CD14-positive monocyte (primary cell): ENCODE results near the gene POLD3. TPM values are rescaled to one million over a fixed set of nuclear protein-coding genes. Genes with fewer than 3 reads are reported as not detected.

ENCODE experiments used
- DNase-seq, 3 donors: peaks; one replicate each; pipeline ENCODE4 v3.0.0-alpha.2; 2011 to 2022
- H2AFZ ChIP-seq: 2 replicates; pipeline ENCODE4 v1.6.0; 2012; ENCODE audit warnings: mild to moderate bottlenecking, low read depth, low read length, inconsistent platforms; ENCODE audit not compliant: insufficient read depth, poor library complexity, severe bottlenecking
- H3K27ac ChIP-seq, 2 donors: 1 replicate in 1 of 2; 2 replicates in 1 of 2; pipeline ENCODE4 v1.5.1; 2012 to 2013; ENCODE audit warnings: low read length in 2 of 2, control low read depth in 1 of 2, inconsistent platforms in 1 of 2, low read depth in 1 of 2, mild to moderate bottlenecking in 1 of 2
- H3K27me3 ChIP-seq, 2 donors: one replicate each; pipeline versions ENCODE4 v1.6.0 to v1.6.1; 2011 to 2013; ENCODE audit warnings: low read length in 2 of 2; ENCODE audit not compliant: control insufficient read depth in 2 of 2, insufficient read depth in 2 of 2
- H3K36me3 ChIP-seq, 2 donors: replicated peaks in 1 of 2; 1 replicate in 1 of 2; 2 replicates in 1 of 2; pipeline versions ENCODE4 v1.5.1 to v1.6.1; 2012 to 2013; ENCODE audit warnings: low read length in 2 of 2, control low read depth in 1 of 2, inconsistent platforms in 1 of 2, mild to moderate bottlenecking in 1 of 2; ENCODE audit not compliant: insufficient read depth in 2 of 2, control insufficient read depth in 1 of 2
- H3K4me1 ChIP-seq, 2 donors: 1 replicate in 1 of 2; 2 replicates in 1 of 2; pipeline versions ENCODE4 v1.5.1 to v1.6.1; 2012 to 2013; ENCODE audit warnings: low read length in 2 of 2, control low read depth in 1 of 2, inconsistent platforms in 1 of 2, mild to moderate bottlenecking in 1 of 2, moderate library complexity in 1 of 2; ENCODE audit not compliant: insufficient read depth in 2 of 2, control insufficient read depth in 1 of 2
- H3K4me2 ChIP-seq: replicated peaks from 2 replicates; pipeline ENCODE3; 2012; ENCODE audit warnings: low read length, moderate library complexity, mild to moderate bottlenecking; ENCODE audit not compliant: poor library complexity, severe bottlenecking; ENCODE audit errors: extremely low read depth
- H3K4me3 ChIP-seq, 3 experiments: fragments of 200-600 bp in 1 of 3; sonication (generic) in 1 of 3; replicated peaks in 1 of 3; 1 replicate in 2 of 3; 2 replicates in 1 of 3; pipeline ENCODE4 v1.5.1; 2011 to 2013; ENCODE audit warnings: low read length in 3 of 3, mild to moderate bottlenecking in 3 of 3, control low read depth in 2 of 3, low read depth in 2 of 3, inconsistent platforms in 1 of 3, moderate library complexity in 1 of 3
- H3K79me2 ChIP-seq: 2 replicates; pipeline ENCODE4 v1.6.0; 2012; ENCODE audit warnings: mild to moderate bottlenecking, control low read depth, inconsistent platforms, low read length, moderate library complexity; ENCODE audit not compliant: insufficient read depth
- H3K9ac ChIP-seq: 2 replicates; pipeline ENCODE4 v1.6.0; 2017; ENCODE audit warnings: low read length, mild to moderate bottlenecking; ENCODE audit not compliant: insufficient read depth, poor library complexity, severe bottlenecking
- H3K9me3 ChIP-seq, 2 donors: replicated peaks in 1 of 2; 1 replicate in 1 of 2; 2 replicates in 1 of 2; pipeline versions ENCODE4 v1.5.1 to v1.6.1; 2012 to 2013; ENCODE audit warnings: low read length in 2 of 2, control low read depth in 1 of 2; ENCODE audit not compliant: control insufficient read depth in 1 of 2, insufficient read depth in 1 of 2
- H4K20me1 ChIP-seq: 2 replicates; pipeline ENCODE4 v1.6.0; 2012; ENCODE audit warnings: mild to moderate bottlenecking, low read length, control low read depth, moderate library complexity; ENCODE audit not compliant: insufficient read depth
- H3K27ac Mint-ChIP-seq, 7 donors: one replicate each; pipeline ENCODE4 v1.8.0; 2020; ENCODE audit warnings: mild to moderate bottlenecking in 7 of 7, mixed read lengths in 7 of 7, moderate library complexity in 6 of 7, inconsistent platforms in 2 of 7
- H3K27me3 Mint-ChIP-seq, 3 donors: one replicate each; pipeline ENCODE4 v1.8.0; 2021 to 2022; ENCODE audit warnings: low read depth in 3 of 3, mild to moderate bottlenecking in 3 of 3, mixed read lengths in 3 of 3, moderate library complexity in 3 of 3, inconsistent platforms in 1 of 3
- H3K36me3 Mint-ChIP-seq, 2 donors: one replicate each; pipeline ENCODE4 v1.8.0; 2020; ENCODE audit warnings: mixed read lengths in 2 of 2, inconsistent platforms in 1 of 2, mild to moderate bottlenecking in 1 of 2
- H3K4me1 Mint-ChIP-seq: one replicate; pipeline ENCODE4 v1.8.0; 2020; ENCODE audit warnings: mild to moderate bottlenecking, mixed read lengths
- H3K4me3 Mint-ChIP-seq, 2 donors: one replicate each; pipeline ENCODE4 v1.8.0; 2020; ENCODE audit warnings: mild to moderate bottlenecking in 2 of 2, mixed read lengths in 2 of 2, moderate library complexity in 1 of 2
- H3K9me3 Mint-ChIP-seq, 7 donors: one replicate each; pipeline ENCODE4 v1.8.0; 2020 to 2022; ENCODE audit warnings: mixed read lengths in 7 of 7, mild to moderate bottlenecking in 6 of 7, moderate library complexity in 6 of 7, inconsistent platforms in 2 of 7
- CTCF ChIP-seq: fragments of 200-600 bp; IDR thresholded peaks from one replicate; pipeline ENCODE4 v1.8.0; 2022; ENCODE audit warnings: antibody characterized with exemption, mild to moderate bottlenecking
- WGBS: methylation state at CpG from one replicate; pipeline ENCODE4 v1.1.5; 2013; ENCODE audit warnings: missing lambda C conversion rate; ENCODE audit not compliant: insufficient coverage; 5-methylcytosine and 5-hydroxymethylcytosine counted together
- intact Hi-C, 2 donors: fragments of 100-400 bp; cut with micrococcal nuclease; formaldehyde crosslinking; loops; one replicate each; pipeline versions ENCODE4 v1.15.0 to v1.15.1; 2023
- polyA plus RNA-seq, 3 donors: library from polyadenylated mRNA; depleted of rRNA in 1 of 3; unstranded in 2 of 3; stranded (reverse) in 1 of 3; fragments of 300-500 nt in 2 of 3; fragments of >200 nt in 1 of 3; fragmentation: Illumina TruSeq in 2 of 3; gene quantifications; 1 replicate in 2 of 3; 2 replicates in 1 of 3; pipeline ENCODE4 v1.2.3, GENCODE V29; 2012 to 2021

The POLD3 gene
- polyA plus RNA-seq, 3 donors = 11.3 to 29.9 (median 26.2) TPM

GRCh38 chr11:74577624-74578396, 14.6 kb upstream of the POLD3 start:
- no peak overlapping the region for H3K4me3 ChIP-seq
- Mint-ChIP-seq H3K36me3 (no peaks in the 10 kb centered on the region), H3K9me3 (no peaks in the 10 kb centered on the region), H3K27ac (peak overlapping the region in 3 of 7 donors; percentile 9 to 32 (median 19)), H3K27me3 (peaks cover 3 to 8% (median 6%) of the 10 kb centered on the region in 3 donors), H3K4me3 (no peak overlapping the region), H3K4me1 (peaks cover 24% of the 10 kb centered on the region)
- intact Hi-C loops = loop anchor here (10.0 kb wide), 2 partner anchors 183 to 323 kb away; partner anchors contain the start of gene PGM2L1 (in 1 of the 2)
- 91% methylated on average over 2 of the region's 6 CpGs for WGBS
- H2AFZ ChIP-seq = no peak overlapping the region
- no peak for DNase-seq
- H3K9me3 ChIP-seq = no peaks in the 10 kb centered on the region
- H3K27me3 ChIP-seq = no peaks in the 10 kb centered on the region
- H3K4me1 ChIP-seq = peaks cover 17 to 25% of the 10 kb centered on the region in 2 donors
- no peak overlapping the region for H3K4me2 ChIP-seq
- no peak for TF ChIP-seq CTCF
- H3K27ac ChIP-seq = no peak overlapping the region
- no peaks in the 10 kb centered on the region for H3K36me3 ChIP-seq
- H4K20me1 ChIP-seq = no peaks in the 10 kb centered on the region
- H3K79me2 ChIP-seq = no peaks in the 10 kb centered on the region
- no peak overlapping the region for H3K9ac ChIP-seq

DNA sequence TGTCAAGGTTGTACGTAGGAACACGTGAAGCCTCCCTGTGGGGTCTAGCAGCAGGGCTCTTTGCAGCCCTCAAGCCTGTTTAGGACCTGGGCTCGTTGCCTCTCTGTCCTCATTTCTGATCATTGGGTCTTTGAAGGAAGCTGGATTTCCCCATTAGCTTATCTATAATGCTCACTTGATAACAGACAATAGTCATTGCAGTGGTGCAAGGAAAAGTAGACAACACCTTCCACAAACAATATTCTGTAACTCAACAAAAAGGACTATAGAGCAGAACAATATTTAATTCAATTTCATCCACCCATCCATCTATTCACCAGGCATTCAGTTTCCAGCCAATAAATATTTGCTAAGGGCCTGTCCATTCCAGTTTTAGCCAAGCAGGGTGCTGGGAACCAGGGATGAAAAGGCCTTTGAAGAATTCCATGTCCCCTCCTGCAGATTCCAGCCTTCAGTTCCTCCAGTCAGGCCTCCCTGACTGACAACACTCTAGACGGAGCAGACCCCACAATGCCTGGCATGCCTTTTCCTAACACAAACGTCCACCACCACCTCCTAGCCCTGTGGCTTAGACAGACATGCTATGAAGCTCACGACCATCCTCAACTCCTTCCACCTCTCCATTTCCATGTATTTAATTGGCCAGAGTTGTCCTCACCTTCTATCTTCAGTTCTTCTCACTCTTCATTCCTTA, 12.7 kb upstream of the POLD3 start:
- no peaks in the 10 kb centered on the region for H3K9me3 ChIP-seq
- no peaks in the 10 kb centered on the region for H3K79me2 ChIP-seq
- no peak overlapping the region for H2AFZ ChIP-seq
- H3K4me3 Mint-ChIP-seq = no peak overlapping the region
- no peaks in the 10 kb centered on the region for H4K20me1 ChIP-seq
- H3K27me3 ChIP-seq = no peaks in the 10 kb centered on the region
- peak overlapping the region in 1 of 2 donors; percentile 4 for H3K27ac ChIP-seq
- DNase-seq = no peak
- TF ChIP-seq CTCF = no peak
- no peaks in the 10 kb centered on the region for H3K36me3 ChIP-seq
- no peaks in the 10 kb centered on the region for H3K9me3 Mint-ChIP-seq
- WGBS = 93% methylated on average over 5 of the region's 6 CpGs
- peaks cover 24% of the 10 kb centered on the region for H3K4me1 Mint-ChIP-seq
- peaks cover 2 to 5% (median 3%) of the 10 kb centered on the region in 3 donors for H3K27me3 Mint-ChIP-seq
- peak overlapping the region in 6 of 7 donors; percentile 33 to 100 (median 98) for H3K27ac Mint-ChIP-seq
- intact Hi-C loops = loop anchor here (10.0 kb wide), 2 partner anchors 185 to 325 kb away; partner anchors contain the start of gene PGM2L1 (in 1 of the 2)
- H3K4me2 ChIP-seq = no peak overlapping the region
- H3K4me1 ChIP-seq = peaks cover 17 to 25% of the 10 kb centered on the region in 2 donors
- H3K36me3 Mint-ChIP-seq = no peaks in the 10 kb centered on the region
- no peak overlapping the region for H3K4me3 ChIP-seq
- H3K9ac ChIP-seq = no peak overlapping the region
